Natural killer cell treated with Interleukin-12 subunit alpha and Interleukin-12 subunit beta and Interleukin-15 and Interleukin-18, amount 100 ng/mL, for 72 hours (primary cell): ENCODE data around the gene FCMR. TPM values are rescaled to one million over a fixed set of nuclear protein-coding genes. Genes with fewer than 3 reads are reported as not detected.
"Not testable (repeated sequence)": the region's sequence is repeated elsewhere in the genome, so short reads cannot be mapped to it uniquely, and the experiment has no call there.

ENCODE experiments used
- ATAC-seq, 2 donors: fragments of 150-1000 bp; cut with Tn5 transposase in 1 of 2; sonication (Bioruptor Pico), chemical (Tn5 transposase) in 1 of 2; 2 replicates each; pipeline ENCODE4 v1.10.0; 2021
- DNase-seq: peaks from one replicate; pipeline ENCODE4 v3.0.0; 2022; ENCODE audit warnings: low spot score
- H3K27ac Mint-ChIP-seq, 2 donors: 1 replicate in 1 of 2; 2 replicates in 1 of 2; pipeline ENCODE4 v1.8.0; 2022; ENCODE audit warnings: mixed read lengths in 2 of 2, mild to moderate bottlenecking in 1 of 2, moderate library complexity in 1 of 2
- H3K27me3 Mint-ChIP-seq, 2 donors: 1 replicate in 1 of 2; 2 replicates in 1 of 2; pipeline ENCODE4 v1.8.0; 2022; ENCODE audit warnings: mixed read lengths in 2 of 2
- H3K36me3 Mint-ChIP-seq: one replicate; pipeline ENCODE4 v1.8.0; 2022; ENCODE audit warnings: mixed read lengths
- H3K4me1 Mint-ChIP-seq, 2 donors: 1 replicate in 1 of 2; 2 replicates in 1 of 2; pipeline ENCODE4 v1.8.0; 2022; ENCODE audit warnings: low read depth in 2 of 2, mixed read lengths in 2 of 2, mild to moderate bottlenecking in 1 of 2
- H3K4me3 Mint-ChIP-seq: one replicate; pipeline ENCODE4 v1.8.0; 2022; ENCODE audit warnings: mixed read lengths
- H3K9me3 Mint-ChIP-seq: 2 replicates; pipeline ENCODE4 v1.8.0; 2022; ENCODE audit warnings: mixed read lengths
- total RNA-seq, 2 donors: library from RNA; stranded (reverse); gene quantifications; one replicate each; pipeline ENCODE4 v1.2.3, GENCODE V29; 2022

FCMR gene
- total RNA-seq, 2 donors from 2014 or later, result 4.1 to 6.8 TPM

DNA sequence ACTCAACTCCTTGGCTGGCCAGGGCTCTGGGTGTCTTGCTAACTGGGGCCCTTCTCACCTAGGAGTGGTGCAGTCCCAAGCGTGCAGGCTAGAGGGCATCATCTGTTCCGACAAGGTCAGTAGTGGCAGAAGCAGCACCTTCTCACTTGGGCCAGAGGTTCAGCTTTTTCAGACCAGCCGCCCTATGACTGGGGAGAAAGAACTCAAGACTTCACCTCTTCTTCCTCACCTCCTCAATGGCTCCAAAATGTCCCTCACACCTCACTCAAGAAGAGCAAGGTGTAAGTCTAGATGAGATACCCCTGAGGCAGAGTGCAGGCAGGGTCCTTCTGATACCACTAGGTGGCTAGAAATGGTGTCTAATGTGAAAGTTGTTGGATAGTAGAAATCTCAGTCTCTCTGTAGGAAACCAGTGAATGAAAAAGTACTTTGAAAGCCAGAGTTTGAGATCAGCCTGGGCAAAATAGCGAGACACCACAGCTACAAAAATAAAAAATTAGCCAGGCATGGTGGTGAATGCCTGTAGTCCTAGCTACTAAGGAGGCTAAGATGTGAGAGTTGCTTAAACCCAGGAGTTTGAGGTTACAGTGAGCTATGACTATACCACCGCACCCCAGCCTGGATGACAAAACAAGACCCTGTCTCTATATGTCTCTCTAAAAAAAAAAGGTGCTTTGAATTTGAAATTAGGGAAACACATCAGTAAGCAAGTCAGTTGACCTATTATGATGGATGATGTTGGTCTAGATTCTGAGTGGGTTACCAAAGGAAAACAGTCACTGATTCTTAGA is 64.9 kb downstream of the FCMR start:
- H3K9me3 Mint-ChIP-seq, result no peaks in the 10 kb centered on the region
- H3K4me3 Mint-ChIP-seq, result no peak overlapping the region
- DNase-seq (no peak), ATAC-seq (peak in 1 of 2 donors; percentile 38)
- H3K27me3 Mint-ChIP-seq, result peaks cover 23 to 30% of the 10 kb centered on the region in 2 donors
- peaks cover 4% of the 10 kb centered on the region for H3K36me3 Mint-ChIP-seq
- no peaks in the 10 kb centered on the region for H3K4me1 Mint-ChIP-seq
- H3K27ac Mint-ChIP-seq, result no peak overlapping the region

- DNase-seq, result no peak
- Mint-ChIP-seq H3K36me3 (peaks cover 4% of the 10 kb centered on the region), H3K27ac (no peak overlapping the region), H3K27me3 (peaks cover 24 to 31% of the 10 kb centered on the region in 2 donors), H3K4me3 (no peak overlapping the region), H3K9me3 (no peaks in the 10 kb centered on the region), H3K4me1 (no peaks in the 10 kb centered on the region)
- ATAC-seq, result no peak
Observed at GRCh38 chr1:206855859-206856258, 65.9 kb downstream of the FCMR start.

GRCh38 chr1:206854401-206855129 is 67.2 kb downstream of the FCMR start:
- H3K4me3 Mint-ChIP-seq, result no peak overlapping the region
- peak in 1 of 2 donors; percentile 27 for ATAC-seq
- no peak for DNase-seq
- H3K27me3 Mint-ChIP-seq, result peaks cover 30 to 32% of the 10 kb centered on the region in 2 donors
- H3K27ac Mint-ChIP-seq, result no peak overlapping the region
- no peaks in the 10 kb centered on the region for H3K4me1 Mint-ChIP-seq
- H3K36me3 Mint-ChIP-seq, result peaks cover 4% of the 10 kb centered on the region
- no peaks in the 10 kb centered on the region for H3K9me3 Mint-ChIP-seq

DNA sequence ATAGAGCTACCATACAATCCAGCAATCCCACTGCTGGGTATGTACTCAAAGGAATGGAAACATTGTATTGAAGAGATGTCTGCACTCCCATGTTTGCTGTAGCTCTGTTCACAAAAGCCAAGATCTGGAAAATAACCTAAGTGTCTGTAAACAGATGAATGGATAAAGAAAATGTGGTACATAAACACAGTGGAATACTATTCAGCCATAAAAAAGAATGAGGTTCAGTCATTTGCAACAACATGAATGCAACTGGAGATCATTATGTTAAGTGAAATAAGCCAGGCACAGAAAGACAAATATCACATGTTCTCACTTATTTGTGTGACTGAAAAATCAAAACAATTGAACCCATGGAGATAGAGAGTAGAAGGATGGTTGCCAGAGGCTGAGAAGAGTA is 68.0 kb downstream of the FCMR start:
- H3K9me3 Mint-ChIP-seq, H3K4me1 Mint-ChIP-seq, H3K36me3 Mint-ChIP-seq, H3K27ac Mint-ChIP-seq, ATAC-seq, DNase-seq, H3K4me3 Mint-ChIP-seq: not testable (repeated sequence)
- H3K27me3 Mint-ChIP-seq, result peaks cover 32 to 39% of the 10 kb centered on the region in 2 donors

Other genes with a start within 250 kb of the FCMR start
- 100 to 1,000 TPM; 104 to 115 TPM for gene MAPKAPK2, start 237.0 kb downstream of the FCMR start, total RNA-seq
- gene IL19, start 151.2 kb downstream of the FCMR start, total RNA-seq, result not detected
- gene IL10, start 149.4 kb downstream of the FCMR start, total RNA-seq, result under 1 TPM in 1 of 2 donors, not detected in 1; 0.95 TPM
- not detected for gene IL20, start 56.3 kb downstream of the FCMR start, total RNA-seq
- gene IL24, start 24.5 kb downstream of the FCMR start, total RNA-seq, result not detected
- under 1 TPM in 1 of 2 donors, not detected in 1; 0.08 TPM for gene PIGR, start 24.5 kb upstream of the FCMR start, total RNA-seq
- gene FCAMR, start 48.5 kb upstream of the FCMR start, total RNA-seq, result not detected
- not detected for gene C1orf116, start 110.8 kb upstream of the FCMR start, total RNA-seq
- 10 to 100 TPM in 1 of 2 donors, 1 to 10 TPM in 1; 8.1 to 10.5 TPM for gene YOD1, start 129.3 kb upstream of the FCMR start, total RNA-seq
- gene PFKFB2, start 131.3 kb upstream of the FCMR start, total RNA-seq, result 1 to 10 TPM; 1.3 to 2.7 TPM
- under 1 TPM in 1 of 2 donors, not detected in 1; 0.38 TPM for gene C4BPB, start 166.9 kb upstream of the FCMR start, total RNA-seq
- gene C4BPA, start 182.3 kb upstream of the FCMR start, total RNA-seq, result not detected